Left ventricle myocardium superior (tissue), 1 donor: ENCODE data around the gene PBX1. TPM values are rescaled to one million over a fixed set of nuclear protein-coding genes. Genes with fewer than 3 reads are reported as not detected.

Experiments
- ATAC-seq: fragments of 200-7000 bp; cut with Tn5 transposase; one replicate; pipeline ENCODE4 v1.9.1; 2020; ENCODE audit warnings: mild to moderate bottlenecking, moderate library complexity
- DNase-seq: peaks from one replicate; pipeline ENCODE4 v3.0.0-alpha.2; 2020
- intact Hi-C: fragments of 100-400 bp; cut with micrococcal nuclease; formaldehyde crosslinking; loops from one replicate; pipeline ENCODE4 v1.11.0; 2022
- total RNA-seq: library from RNA; stranded (reverse); fragmentation: NEBNext Ultra II Directional; extraction: Animal tissue kit (Norgen Biotek cat#: 25700); gene quantifications from one replicate; pipeline ENCODE4 v1.2.1, GENCODE V29; 2021
- donor health status: DM: no; HTN: yes; CAD: no; lungs with severe emphysema.

PBX1 gene
- total RNA-seq, 1 donor from 2014 or later = 69.6 TPM

GRCh38 chr1:164803366-164803765 is 244.4 kb downstream of the PBX1 start:
- ATAC-seq = no peak
- no peak for DNase-seq
- intact Hi-C loops = no loop called here

- intact Hi-C loops = no loop called here
- DNase-seq = no peak
- ATAC-seq = peak; percentile 42
These were observed 245.4 kb downstream of the PBX1 start for GRCh38 chr1:164804366-164804765.

GRCh38 chr1:164805399-164805798 is 246.4 kb downstream of the PBX1 start:
- ATAC-seq (no peak), DNase-seq (no peak)
- intact Hi-C loops = no loop called here

DNA sequence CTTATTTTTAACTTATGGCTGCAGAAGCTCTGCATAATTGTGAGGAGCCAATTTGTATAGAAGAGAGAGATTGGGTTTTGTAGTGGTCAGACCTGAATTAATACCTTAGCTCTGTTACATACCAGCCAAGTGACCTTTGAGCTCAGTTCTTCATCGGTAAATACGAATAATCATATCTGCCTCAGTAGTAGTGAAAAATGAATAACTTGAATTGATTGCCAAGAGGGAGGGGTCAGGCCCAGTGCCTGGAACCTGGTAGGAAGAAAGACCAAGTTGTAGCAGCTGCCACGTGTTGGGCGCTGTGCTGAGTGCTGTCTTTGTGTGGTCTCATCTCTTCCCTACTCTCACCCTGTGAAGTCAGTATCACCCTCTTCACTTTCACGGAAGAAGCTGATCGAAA is 247.5 kb downstream of the PBX1 start:
- intact Hi-C loops = no loop called here
- ATAC-seq (no peak), DNase-seq (no peak)

- DNase-seq = no peak
- intact Hi-C loops = no loop called here
- no peak for ATAC-seq
These were observed 254.8 kb downstream of the PBX1 start for GRCh38 chr1:164813776-164814175.

GRCh38 chr1:164821648-164822047 is 262.7 kb downstream of the PBX1 start:
- ATAC-seq = no peak
- intact Hi-C loops = no loop called here
- DNase-seq = no peak

DNA sequence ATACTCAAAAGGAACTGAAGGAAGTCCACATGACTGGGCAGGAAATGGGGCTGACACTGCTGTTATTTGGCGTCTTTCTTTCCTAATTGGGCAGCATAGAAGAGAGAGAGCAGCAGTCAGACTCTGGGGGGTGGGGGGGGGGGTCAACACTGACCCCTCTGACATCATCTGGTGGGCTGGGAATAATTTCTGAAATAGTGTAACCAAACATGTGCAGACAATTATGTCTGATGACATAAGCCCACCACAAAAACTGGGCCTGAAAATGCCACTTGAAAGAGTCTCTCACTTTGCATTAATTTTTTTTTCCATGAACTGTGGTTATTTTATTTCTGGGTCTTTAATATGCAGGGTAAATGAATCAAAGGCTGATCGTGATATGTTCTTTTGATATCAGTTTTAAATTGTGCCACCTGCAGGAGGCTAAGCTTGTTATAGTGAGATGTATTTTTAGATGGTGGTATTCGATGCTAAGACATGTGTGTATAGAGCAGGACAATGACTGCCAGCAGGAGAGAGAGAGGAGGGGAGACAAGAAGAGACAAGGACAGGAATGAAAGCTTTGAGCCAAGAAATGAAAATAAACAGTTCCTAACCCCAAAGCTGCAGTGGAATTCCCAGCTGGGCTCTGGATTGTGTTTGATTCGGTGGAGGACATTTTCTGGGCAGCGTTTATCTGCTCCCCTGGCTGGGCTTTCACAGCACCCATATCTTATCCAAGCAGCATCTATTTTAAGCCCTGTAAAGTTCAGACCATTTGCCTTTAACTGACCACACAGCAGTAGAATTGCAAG is 264.7 kb downstream of the PBX1 start:
- intact Hi-C loops = no loop called here
- DNase-seq (peak; percentile 31), ATAC-seq (peak; percentile 89)

- ATAC-seq = peak; percentile 81
- intact Hi-C loops = no loop called here
- DNase-seq = no peak
These were observed 265.6 kb downstream of the PBX1 start for GRCh38 chr1:164824542-164824941.

DNA sequence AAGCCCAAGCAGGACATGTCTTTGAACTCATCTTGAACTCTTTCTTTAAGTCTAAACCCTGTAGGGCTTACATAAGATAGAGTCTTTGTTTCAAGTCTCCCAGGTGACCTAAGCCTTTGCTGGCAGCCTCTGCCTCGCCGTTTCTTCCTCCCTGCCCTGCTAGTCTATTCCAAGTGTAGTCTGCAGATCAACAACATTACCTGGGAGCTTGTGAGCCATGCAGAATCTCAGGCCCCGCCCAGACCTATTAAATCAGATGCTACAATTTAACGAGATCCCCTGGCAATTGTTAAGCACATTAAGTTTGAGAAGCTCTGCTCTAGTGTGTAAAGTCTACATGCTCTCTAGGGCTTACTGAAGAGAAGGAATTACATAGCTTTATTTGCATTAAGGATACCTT is 271.6 kb downstream of the PBX1 start:
- ATAC-seq (peak; percentile 28), DNase-seq (no peak)
- intact Hi-C loops = no loop called here

- intact Hi-C loops = no loop called here
- ATAC-seq (no peak), DNase-seq (no peak)
These were observed 275.7 kb downstream of the PBX1 start for GRCh38 chr1:164834641-164835040.

DNA sequence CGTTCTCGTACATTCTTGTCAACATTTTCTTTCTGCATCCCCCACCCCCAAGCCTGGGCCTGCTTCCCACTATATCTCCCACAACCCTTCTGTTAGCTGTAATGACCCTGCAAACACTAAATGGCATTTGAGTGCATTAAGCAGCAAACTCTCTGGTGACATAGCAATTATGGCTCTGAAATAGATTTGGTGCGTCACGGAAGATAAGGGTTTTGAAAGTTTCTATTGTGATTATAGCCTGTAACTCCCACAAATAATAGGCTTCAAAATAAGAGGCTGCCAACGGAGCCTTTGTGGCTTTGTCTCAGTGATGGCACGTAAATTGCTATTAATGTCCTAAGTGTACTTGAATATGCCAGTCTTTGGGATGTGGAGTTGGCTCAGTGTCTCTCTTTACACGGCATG is 277.6 kb downstream of the PBX1 start:
- intact Hi-C loops = no loop called here
- peak; percentile 80 for ATAC-seq
- DNase-seq = peak; percentile 30

DNA sequence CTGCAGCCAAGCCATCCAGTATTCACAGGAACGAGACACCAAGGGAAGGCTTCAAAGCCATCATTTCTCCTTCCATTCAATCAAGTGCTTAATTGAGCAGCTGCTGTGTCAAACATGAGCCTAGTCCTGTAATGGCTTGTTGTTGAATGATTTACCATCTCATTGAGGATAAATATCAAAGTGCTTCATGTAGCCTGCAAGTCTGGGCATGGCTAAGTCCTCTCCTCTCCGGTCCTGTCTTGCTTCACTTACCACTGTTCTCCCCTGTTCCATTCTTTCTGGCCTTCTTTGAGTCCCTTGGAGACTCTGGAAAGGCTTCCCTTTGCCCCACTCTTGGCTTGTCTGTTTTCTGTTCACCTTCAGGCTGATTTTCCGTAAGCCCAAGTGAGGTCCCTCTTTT is 279.8 kb downstream of the PBX1 start:
- DNase-seq (no peak), ATAC-seq (no peak)
- intact Hi-C loops = no loop called here

- DNase-seq (no peak), ATAC-seq (no peak)
- intact Hi-C loops = no loop called here
These were observed 282.0 kb downstream of the PBX1 start for GRCh38 chr1:164840936-164841335.

GRCh38 chr1:164841702-164842465 is 282.9 kb downstream of the PBX1 start:
- ATAC-seq (peak; percentile 44), DNase-seq (no peak)
- intact Hi-C loops = no loop called here

DNA sequence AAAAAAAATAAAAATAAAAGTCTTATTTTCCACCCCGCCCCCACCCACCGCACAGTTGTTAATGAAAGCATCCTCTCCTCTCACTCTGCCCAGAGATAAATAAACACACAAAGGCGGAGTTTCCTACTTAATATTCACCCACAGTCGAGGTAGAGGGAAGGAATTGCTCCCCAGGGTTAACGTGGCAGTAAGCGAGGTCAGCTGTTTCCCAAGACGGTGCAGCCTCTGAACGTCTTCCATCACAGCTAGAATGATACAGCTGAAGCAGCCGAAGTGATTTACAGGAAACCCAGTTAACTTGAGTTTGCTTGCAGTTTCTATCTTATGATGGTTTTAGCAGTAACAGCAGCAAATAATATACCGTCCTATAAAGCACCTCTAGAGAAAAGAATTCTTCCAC is 283.9 kb downstream of the PBX1 start:
- intact Hi-C loops = no loop called here
- ATAC-seq = no peak
- DNase-seq = no peak

DNA sequence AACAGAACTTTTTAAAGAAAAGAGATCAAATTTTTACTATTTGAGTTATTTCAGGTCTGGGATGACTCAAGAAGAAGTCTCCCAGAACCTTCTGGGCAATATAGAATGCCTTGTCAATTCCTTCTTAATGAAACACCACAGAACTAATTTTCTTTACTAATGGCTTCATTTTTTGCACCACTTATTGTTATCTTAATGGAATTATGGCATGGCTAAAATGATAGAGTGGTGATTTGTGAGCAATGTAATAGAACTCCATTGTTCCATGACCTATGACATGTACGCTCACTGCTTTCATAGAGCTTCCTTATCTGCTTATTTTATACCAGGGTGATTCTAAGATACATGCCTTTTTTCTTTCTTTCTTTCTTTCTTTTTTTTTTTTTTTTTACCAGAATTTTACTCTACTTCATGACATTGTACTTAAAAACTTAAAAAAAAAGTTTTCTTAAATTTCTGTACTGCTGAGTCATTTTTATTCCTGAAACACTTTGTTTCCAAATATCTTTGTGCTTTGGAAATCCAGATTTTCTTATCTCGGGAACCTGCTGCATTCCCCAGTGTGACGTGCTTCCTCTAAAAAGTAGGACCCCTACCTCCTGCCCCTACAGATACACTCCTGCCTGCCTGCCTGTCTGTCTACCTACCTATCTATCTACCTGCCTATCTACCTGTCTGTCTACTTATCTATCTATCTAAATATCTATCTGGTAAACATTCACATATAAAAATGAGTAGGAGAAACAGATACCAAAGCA is 284.9 kb downstream of the PBX1 start:
- DNase-seq (no peak), ATAC-seq (no peak)
- intact Hi-C loops = no loop called here

GRCh38 chr1:164846731-164847691 is 288.0 kb downstream of the PBX1 start:
- ATAC-seq (peak; percentile 51), DNase-seq (no peak)
- intact Hi-C loops = no loop called here

GRCh38 chr1:164853146-164853545 is 294.2 kb downstream of the PBX1 start:
- ATAC-seq (no peak), DNase-seq (no peak)
- intact Hi-C loops = no loop called here
